Measurements from ENCODE around the gene ZFX.

GRCh38 chrX:24146283-24146949, 3.1 kb upstream of the ZFX start:
- TF ChIP-seq, protein P1, sequence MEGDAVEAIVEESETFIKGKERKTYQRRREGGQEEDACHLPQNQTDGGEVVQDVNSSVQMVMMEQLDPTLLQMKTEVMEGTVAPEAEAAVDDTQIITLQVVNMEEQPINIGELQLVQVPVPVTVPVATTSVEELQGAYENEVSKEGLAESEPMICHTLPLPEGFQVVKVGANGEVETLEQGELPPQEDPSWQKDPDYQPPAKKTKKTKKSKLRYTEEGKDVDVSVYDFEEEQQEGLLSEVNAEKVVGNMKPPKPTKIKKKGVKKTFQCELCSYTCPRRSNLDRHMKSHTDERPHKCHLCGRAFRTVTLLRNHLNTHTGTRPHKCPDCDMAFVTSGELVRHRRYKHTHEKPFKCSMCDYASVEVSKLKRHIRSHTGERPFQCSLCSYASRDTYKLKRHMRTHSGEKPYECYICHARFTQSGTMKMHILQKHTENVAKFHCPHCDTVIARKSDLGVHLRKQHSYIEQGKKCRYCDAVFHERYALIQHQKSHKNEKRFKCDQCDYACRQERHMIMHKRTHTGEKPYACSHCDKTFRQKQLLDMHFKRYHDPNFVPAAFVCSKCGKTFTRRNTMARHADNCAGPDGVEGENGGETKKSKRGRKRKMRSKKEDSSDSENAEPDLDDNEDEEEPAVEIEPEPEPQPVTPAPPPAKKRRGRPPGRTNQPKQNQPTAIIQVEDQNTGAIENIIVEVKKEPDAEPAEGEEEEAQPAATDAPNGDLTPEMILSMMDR (IDR thresholded peaks at IDR 0.05; ENCODE audit: control extremely low read depth in 1 of 3, insufficient read depth in 1 of 3, low read depth in 1 of 3, low read length in 3 of 3): no peak
- no peak for TF ChIP-seq KDM1A (IDR thresholded peaks at IDR 0.05; ENCODE audit: borderline replicate concordance, low read length)
- no peak for TF ChIP-seq POLR2A (IDR thresholded peaks at IDR 0.05; ENCODE audit: control extremely low read depth in 1 of 2, low read depth in 2 of 2, low read length in 2 of 2)
- no peak for TF ChIP-seq SRF (IDR thresholded peaks at IDR 0.05; ENCODE audit: low read depth, low read length)
- no peak for TF ChIP-seq YY1 (IDR thresholded peaks at IDR 0.05; ENCODE audit: low read depth, low read length)
- TF ChIP-seq FOSL1 (IDR thresholded peaks at IDR 0.05; ENCODE audit: insufficient read depth, low read depth, low read length): no peak
- no peak for TF ChIP-seq SIN3A (conservative IDR thresholded peaks at IDR 0.05 in 1 of 2, IDR thresholded peaks at IDR 0.05 in 1 of 2; ENCODE audit: low read depth in 1 of 2, low read length in 2 of 2)
- TF ChIP-seq CREB1 (IDR thresholded peaks at IDR 0.05): no peak
- no peak for TF ChIP-seq CBX8 (IDR thresholded peaks at IDR 0.05; ENCODE audit: borderline replicate concordance, low read depth, low read length)
- TF ChIP-seq BCL11A (IDR thresholded peaks at IDR 0.05; ENCODE audit: low read depth in 2 of 2, low read length in 2 of 2): no peak

Measured in H1 (cell line).